GM23338 (cell line): ENCODE measurements around the gene TUBB. TPM values are rescaled to one million over a fixed set of nuclear protein-coding genes. Genes with fewer than 3 reads are reported as not detected.

ENCODE experiments used
- ATAC-seq: fragments of 200-7000 bp; cut with Tn5 transposase; 3 replicates; pipeline ENCODE4 v1.9.1; 2020
- DNase-seq: peaks from one replicate; pipeline ENCODE4 v3.0.0-alpha.2; 2015; ENCODE audit warnings: low spot score
- H2AFZ ChIP-seq: fragments of 200-600 bp; sonication (generic); 2 replicates; pipeline ENCODE4 v1.8.0; 2016; ENCODE audit warnings: antibody characterized with exemption, mild to moderate bottlenecking, moderate library complexity
- H3F3A ChIP-seq: fragments of 200-600 bp; sonication (generic); replicated peaks from 2 replicates; pipeline ENCODE4 v1.8.0; 2017; ENCODE audit warnings: antibody characterized with exemption, mixed run types, low read depth
- H3K27ac ChIP-seq: fragments of 200-600 bp; sonication (generic); 2 replicates; pipeline ENCODE4 v1.6.1; 2016; ENCODE audit warnings: low read depth
- H3K27me3 ChIP-seq: fragments of 200-600 bp; sonication (generic); 2 replicates; pipeline ENCODE4 v1.8.0; 2016; ENCODE audit warnings: mild to moderate bottlenecking, mixed run types, moderate library complexity; ENCODE audit not compliant: insufficient read depth
- H3K36me3 ChIP-seq: fragments of 200-600 bp; sonication (generic); 2 replicates; pipeline ENCODE4 v1.8.0; 2016; ENCODE audit warnings: mild to moderate bottlenecking; ENCODE audit not compliant: insufficient read depth
- H3K4me1 ChIP-seq: fragments of 200-600 bp; sonication (generic); 2 replicates; pipeline ENCODE4 v1.8.0; 2016; ENCODE audit warnings: mild to moderate bottlenecking, moderate library complexity; ENCODE audit not compliant: insufficient read depth
- H3K4me2 ChIP-seq: fragments of 200-600 bp; sonication (generic); 2 replicates; pipeline ENCODE4 v1.7.1; 2017; ENCODE audit warnings: mixed run types
- H3K4me3 ChIP-seq: fragments of 200-600 bp; sonication (generic); 2 replicates; pipeline ENCODE4 v1.6.1; 2016; ENCODE audit warnings: mixed run types
- H3K79me2 ChIP-seq: fragments of 200-600 bp; sonication (generic); replicated peaks from 2 replicates; pipeline ENCODE4 v1.8.0; 2017; ENCODE audit warnings: mild to moderate bottlenecking; ENCODE audit not compliant: insufficient read depth
- H3K9me2 ChIP-seq: fragments of 200-600 bp; sonication (generic); 2 replicates; pipeline ENCODE4 v1.8.0; 2017; ENCODE audit not compliant: insufficient read depth
- H4K20me1 ChIP-seq: fragments of 200-600 bp; sonication (generic); replicated peaks from 2 replicates; pipeline ENCODE4 v1.8.0; 2017; ENCODE audit warnings: mild to moderate bottlenecking; ENCODE audit not compliant: insufficient read depth
- H3K27ac Mint-ChIP-seq: 2 replicates; pipeline ENCODE4 v1.8.0; 2020; ENCODE audit warnings: inconsistent platforms, mild to moderate bottlenecking, moderate library complexity, mixed read lengths
- H3K27me3 Mint-ChIP-seq: 3 replicates; pipeline ENCODE4 v1.8.0; 2022; ENCODE audit warnings: low read depth, mild to moderate bottlenecking, moderate library complexity, mixed read lengths, inconsistent platforms; ENCODE audit not compliant: insufficient read depth, poor library complexity
- H3K36me3 Mint-ChIP-seq: 3 replicates; pipeline ENCODE4 v1.8.0; 2021; ENCODE audit warnings: low read depth, mild to moderate bottlenecking, inconsistent platforms, moderate library complexity, mixed read lengths
- H3K4me1 Mint-ChIP-seq: 3 replicates; pipeline ENCODE4 v1.8.0; 2020; ENCODE audit warnings: mild to moderate bottlenecking, inconsistent platforms, mixed read lengths
- H3K4me3 Mint-ChIP-seq: 3 replicates; pipeline ENCODE4 v1.8.0; 2021; ENCODE audit warnings: moderate library complexity, mild to moderate bottlenecking, inconsistent platforms, mixed read lengths
- H3K9me3 Mint-ChIP-seq: 3 replicates; pipeline ENCODE4 v1.8.0; 2020; ENCODE audit warnings: moderate library complexity, mild to moderate bottlenecking, inconsistent platforms, mixed read lengths
- POLR2AphosphoS5 ChIP-seq: IDR thresholded peaks from 2 replicates; pipeline ENCODE4 v1.6.1; 2016; ENCODE audit warnings: antibody characterized with exemption, low read depth
- ZNF114 ChIP-seq: fragments of 250-450 bp; sonication (Bioruptor Pico); IDR thresholded peaks from 2 replicates; pipeline ENCODE4 v1.5.0; 2020; ENCODE audit warnings: mild to moderate bottlenecking, moderate library complexity
- polyA plus RNA-seq: library from polyadenylated mRNA; unstranded; fragments of >200 nt; fragmentation: Nextera tagmentation; extraction: Ambion mirVana; gene quantifications from 2 replicates; pipeline ENCODE4 v1.2.1, GENCODE V29; 2016
- total RNA-seq: library from RNA; depleted of rRNA; stranded (reverse); fragments of >200 nt; shearing (Covaris generic); gene quantifications from 2 replicates; pipeline ENCODE4 v1.2.3, GENCODE V29; 2014
- TF ChIP-seq, protein P1 (sequence below): fragments of 250-450 bp; sonication (Bioruptor Pico); IDR thresholded peaks from 2 replicates; pipeline ENCODE4 v1.5.0; 2020; ENCODE audit warnings: mild to moderate bottlenecking, moderate library complexity
- TF ChIP-seq, protein P2 (sequence below), 2 experiments: fragments of 200-600 bp in 1 of 2; sonication (generic) in 1 of 2; conservative IDR thresholded peaks; 2 replicates each; pipeline versions ENCODE4 v1.5.1 to v1.6.1; 2016 to 2017; ENCODE audit warnings: antibody characterized with exemption in 2 of 2, low read depth in 2 of 2, mild to moderate bottlenecking in 2 of 2, moderate library complexity in 1 of 2

The TUBB gene
- total and polyA plus RNA-seq, 2 experiments from 2014 or later: 1,041 to 1,704 TPM

DNA sequence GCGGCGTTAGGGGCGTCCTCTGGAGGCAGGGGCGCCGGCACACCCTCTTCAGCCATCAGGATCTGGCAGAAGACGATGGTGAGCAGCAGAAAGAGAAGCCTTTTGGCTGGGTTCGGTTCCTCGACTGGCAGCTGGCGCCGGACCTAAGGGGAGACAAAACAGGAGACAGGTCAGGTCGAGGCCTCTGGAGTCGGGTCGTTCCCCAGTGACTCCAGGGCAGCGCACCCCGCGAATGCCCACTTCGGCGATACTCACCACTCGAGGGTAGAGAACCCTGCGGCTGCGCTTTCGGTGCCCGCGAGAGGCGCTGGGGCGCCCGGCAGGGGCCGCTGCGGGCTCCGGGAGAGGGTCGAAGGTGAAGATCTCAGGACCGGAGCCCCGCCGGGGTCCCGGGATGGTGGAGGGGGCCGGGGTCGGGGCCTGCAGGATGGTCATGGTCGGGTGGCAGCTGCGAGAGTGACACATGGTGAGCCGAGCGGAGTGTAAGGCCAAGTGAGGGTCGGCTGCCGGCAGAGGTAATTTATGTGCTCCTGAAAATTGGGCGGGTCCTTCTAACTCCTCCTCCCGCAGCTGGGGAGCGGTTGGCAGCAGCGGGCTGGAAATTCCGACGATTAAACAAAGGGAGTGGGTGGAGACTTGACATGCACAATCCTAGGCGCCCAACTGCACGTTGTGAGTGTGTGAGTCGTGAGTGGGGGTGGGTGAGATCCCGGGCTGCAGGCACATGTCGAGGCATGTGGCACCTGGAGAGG is 24.1 kb downstream of the TUBB start, which contains the start of gene IER3:
Gene IER3 (minus strand): TSS at position 494 of the 752 bp plus-strand sequence. CDS start 29 bp downstream, at position 465.
- peaks cover 8% of the 10 kb centered on the region for H3K27me3 ChIP-seq

More for the DNA sequence above, 24.1 kb downstream of the TUBB start, which contains the start of gene IER3:
- peak within 1 kb of the TSS; percentile 90 for H3K4me2 ChIP-seq
- H4K20me1 ChIP-seq: peaks cover 9% of the 10 kb centered on the region
- H3K4me1 ChIP-seq: peaks cover 23% of the 10 kb centered on the region
- peak within 1 kb of the TSS; percentile 84 for H2AFZ ChIP-seq
- Mint-ChIP-seq H3K36me3 (peaks cover 31% of the 10 kb centered on the region), H3K27me3 (peaks cover 23% of the 10 kb centered on the region), H3K27ac (peak within 1 kb of the TSS; percentile 78), H3K9me3 (no peaks in the 10 kb centered on the region; the same call in 2 of the 3 replicates), H3K4me1 (peaks cover 28% of the 10 kb centered on the region), H3K4me3 (peak within 1 kb of the TSS; percentile 92)
- peak within 1 kb of the TSS; percentile 90 for H3K4me3 ChIP-seq
- ATAC-seq: peak; percentile 38
- H3K79me2 ChIP-seq: peaks cover 20% of the 10 kb centered on the region
- no peaks in the 10 kb centered on the region for H3K9me2 ChIP-seq
- peak; percentile 96 for DNase-seq
- TF ChIP-seq, protein P1, sequence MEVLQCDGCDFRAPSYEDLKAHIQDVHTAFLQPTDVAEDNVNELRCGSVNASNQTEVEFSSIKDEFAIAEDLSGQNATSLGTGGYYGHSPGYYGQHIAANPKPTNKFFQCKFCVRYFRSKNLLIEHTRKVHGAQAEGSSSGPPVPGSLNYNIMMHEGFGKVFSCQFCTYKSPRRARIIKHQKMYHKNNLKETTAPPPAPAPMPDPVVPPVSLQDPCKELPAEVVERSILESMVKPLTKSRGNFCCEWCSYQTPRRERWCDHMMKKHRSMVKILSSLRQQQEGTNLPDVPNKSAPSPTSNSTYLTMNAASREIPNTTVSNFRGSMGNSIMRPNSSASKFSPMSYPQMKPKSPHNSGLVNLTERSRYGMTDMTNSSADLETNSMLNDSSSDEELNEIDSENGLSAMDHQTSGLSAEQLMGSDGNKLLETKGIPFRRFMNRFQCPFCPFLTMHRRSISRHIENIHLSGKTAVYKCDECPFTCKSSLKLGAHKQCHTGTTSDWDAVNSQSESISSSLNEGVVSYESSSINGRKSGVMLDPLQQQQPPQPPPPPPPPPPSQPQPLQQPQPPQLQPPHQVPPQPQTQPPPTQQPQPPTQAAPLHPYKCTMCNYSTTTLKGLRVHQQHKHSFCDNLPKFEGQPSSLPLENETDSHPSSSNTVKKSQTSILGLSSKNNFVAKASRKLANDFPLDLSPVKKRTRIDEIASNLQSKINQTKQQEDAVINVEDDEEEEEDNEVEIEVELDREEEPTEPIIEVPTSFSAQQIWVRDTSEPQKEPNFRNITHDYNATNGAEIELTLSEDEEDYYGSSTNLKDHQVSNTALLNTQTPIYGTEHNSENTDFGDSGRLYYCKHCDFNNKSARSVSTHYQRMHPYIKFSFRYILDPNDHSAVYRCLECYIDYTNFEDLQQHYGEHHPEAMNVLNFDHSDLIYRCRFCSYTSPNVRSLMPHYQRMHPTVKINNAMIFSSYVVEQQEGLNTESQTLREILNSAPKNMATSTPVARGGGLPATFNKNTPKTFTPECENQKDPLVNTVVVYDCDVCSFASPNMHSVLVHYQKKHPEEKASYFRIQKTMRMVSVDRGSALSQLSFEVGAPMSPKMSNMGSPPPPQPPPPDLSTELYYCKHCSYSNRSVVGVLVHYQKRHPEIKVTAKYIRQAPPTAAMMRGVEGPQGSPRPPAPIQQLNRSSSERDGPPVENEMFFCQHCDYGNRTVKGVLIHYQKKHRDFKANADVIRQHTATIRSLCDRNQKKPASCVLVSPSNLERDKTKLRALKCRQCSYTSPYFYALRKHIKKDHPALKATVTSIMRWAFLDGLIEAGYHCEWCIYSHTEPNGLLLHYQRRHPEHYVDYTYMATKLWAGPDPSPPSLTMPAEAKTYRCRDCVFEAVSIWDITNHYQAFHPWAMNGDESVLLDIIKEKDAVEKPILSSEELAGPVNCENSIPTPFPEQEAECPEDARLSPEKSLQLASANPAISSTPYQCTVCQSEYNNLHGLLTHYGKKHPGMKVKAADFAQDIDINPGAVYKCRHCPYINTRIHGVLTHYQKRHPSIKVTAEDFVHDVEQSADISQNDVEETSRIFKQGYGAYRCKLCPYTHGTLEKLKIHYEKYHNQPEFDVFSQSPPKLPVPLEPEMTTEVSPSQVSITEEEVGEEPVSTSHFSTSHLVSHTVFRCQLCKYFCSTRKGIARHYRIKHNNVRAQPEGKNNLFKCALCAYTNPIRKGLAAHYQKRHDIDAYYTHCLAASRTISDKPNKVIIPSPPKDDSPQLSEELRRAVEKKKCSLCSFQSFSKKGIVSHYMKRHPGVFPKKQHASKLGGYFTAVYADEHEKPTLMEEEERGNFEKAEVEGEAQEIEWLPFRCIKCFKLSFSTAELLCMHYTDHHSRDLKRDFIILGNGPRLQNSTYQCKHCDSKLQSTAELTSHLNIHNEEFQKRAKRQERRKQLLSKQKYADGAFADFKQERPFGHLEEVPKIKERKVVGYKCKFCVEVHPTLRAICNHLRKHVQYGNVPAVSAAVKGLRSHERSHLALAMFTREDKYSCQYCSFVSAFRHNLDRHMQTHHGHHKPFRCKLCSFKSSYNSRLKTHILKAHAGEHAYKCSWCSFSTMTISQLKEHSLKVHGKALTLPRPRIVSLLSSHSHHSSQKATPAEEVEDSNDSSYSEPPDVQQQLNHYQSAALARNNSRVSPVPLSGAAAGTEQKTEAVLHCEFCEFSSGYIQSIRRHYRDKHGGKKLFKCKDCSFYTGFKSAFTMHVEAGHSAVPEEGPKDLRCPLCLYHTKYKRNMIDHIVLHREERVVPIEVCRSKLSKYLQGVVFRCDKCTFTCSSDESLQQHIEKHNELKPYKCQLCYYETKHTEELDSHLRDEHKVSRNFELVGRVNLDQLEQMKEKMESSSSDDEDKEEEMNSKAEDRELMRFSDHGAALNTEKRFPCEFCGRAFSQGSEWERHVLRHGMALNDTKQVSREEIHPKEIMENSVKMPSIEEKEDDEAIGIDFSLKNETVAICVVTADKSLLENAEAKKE (CRISPR knock-in tag): no peak
- TF ChIP-seq POLR2AphosphoS5 (peak; percentile 97), ZNF114 (CRISPR knock-in tag) (no peak)
- TF ChIP-seq, protein P2, sequence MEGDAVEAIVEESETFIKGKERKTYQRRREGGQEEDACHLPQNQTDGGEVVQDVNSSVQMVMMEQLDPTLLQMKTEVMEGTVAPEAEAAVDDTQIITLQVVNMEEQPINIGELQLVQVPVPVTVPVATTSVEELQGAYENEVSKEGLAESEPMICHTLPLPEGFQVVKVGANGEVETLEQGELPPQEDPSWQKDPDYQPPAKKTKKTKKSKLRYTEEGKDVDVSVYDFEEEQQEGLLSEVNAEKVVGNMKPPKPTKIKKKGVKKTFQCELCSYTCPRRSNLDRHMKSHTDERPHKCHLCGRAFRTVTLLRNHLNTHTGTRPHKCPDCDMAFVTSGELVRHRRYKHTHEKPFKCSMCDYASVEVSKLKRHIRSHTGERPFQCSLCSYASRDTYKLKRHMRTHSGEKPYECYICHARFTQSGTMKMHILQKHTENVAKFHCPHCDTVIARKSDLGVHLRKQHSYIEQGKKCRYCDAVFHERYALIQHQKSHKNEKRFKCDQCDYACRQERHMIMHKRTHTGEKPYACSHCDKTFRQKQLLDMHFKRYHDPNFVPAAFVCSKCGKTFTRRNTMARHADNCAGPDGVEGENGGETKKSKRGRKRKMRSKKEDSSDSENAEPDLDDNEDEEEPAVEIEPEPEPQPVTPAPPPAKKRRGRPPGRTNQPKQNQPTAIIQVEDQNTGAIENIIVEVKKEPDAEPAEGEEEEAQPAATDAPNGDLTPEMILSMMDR (conservative IDR thresholded peaks at IDR 0.05; ENCODE audit: low read depth in 2 of 2): peak; percentile 46 to 63
- peaks cover 11% of the 10 kb centered on the region; the same call in 1 of the 2 replicates for H3K36me3 ChIP-seq
- peak within 1 kb of the TSS; percentile 83 for H3K27ac ChIP-seq
- H3F3A ChIP-seq: peaks cover 27% of the 10 kb centered on the region
